NCI-H526 (cell line): ENCODE results near the gene MRGPRF.
A peak's percentile ranks its signal among the peaks of the same experiment; 100 is the strongest.
"Not testable (repeated sequence)": the region's sequence is repeated elsewhere in the genome, so short reads cannot be mapped to it uniquely, and the experiment has no call there.

ENCODE experiments used
- DNase-seq, 2 experiments: peaks; one replicate each; lab custom pipeline; 2025; lab: John Stamatoyannopoulos, UW

The MRGPRF gene

GRCh38 chr11:69002570-69003231, 10.3 kb downstream of the MRGPRF start:
- DNase-seq, result no peak

- DNase-seq, result no peak
These were observed 10.9 kb downstream of the MRGPRF start for GRCh38 chr11:69002110-69002569.

- no peak for DNase-seq
These were observed 11.6 kb downstream of the MRGPRF start for GRCh38 chr11:69001243-69002081.

- no peak for DNase-seq
These were observed 12.2 kb downstream of the MRGPRF start for GRCh38 chr11:69000831-69001242.

- no peak for DNase-seq
These were observed 12.7 kb downstream of the MRGPRF start for GRCh38 chr11:69000391-69000790.

- DNase-seq, result not testable (repeated sequence)
These were observed 13.2 kb downstream of the MRGPRF start for GRCh38 chr11:68999748-69000355.

GRCh38 chr11:68999093-68999747, 13.8 kb downstream of the MRGPRF start:
- no peak for DNase-seq

- DNase-seq, result peak in 1 of 2 experiments; percentile 50
These were observed 14.6 kb downstream of the MRGPRF start for GRCh38 chr11:68998390-68998911.

- no peak for DNase-seq
These were observed 15.1 kb downstream of the MRGPRF start for GRCh38 chr11:68997995-68998348.

GRCh38 chr11:68997124-68997994, 15.7 kb downstream of the MRGPRF start:
- DNase-seq, result no peak

GRCh38 chr11:68996376-68997123, 16.5 kb downstream of the MRGPRF start:
- no peak for DNase-seq

GRCh38 chr11:68994894-68995285, 18.2 kb downstream of the MRGPRF start:
- DNase-seq, result no peak

GRCh38 chr11:68994161-68994893, 18.7 kb downstream of the MRGPRF start:
- no peak for DNase-seq

GRCh38 chr11:68993546-68993945, 19.5 kb downstream of the MRGPRF start:
- DNase-seq, result no peak

GRCh38 chr11:68992743-68993255, 20.2 kb downstream of the MRGPRF start:
- no peak for DNase-seq

GRCh38 chr11:68990995-68991780, 21.9 kb downstream of the MRGPRF start:
- no peak for DNase-seq

- DNase-seq, result no peak
These were observed 23.0 kb downstream of the MRGPRF start for GRCh38 chr11:68989936-68990606.

GRCh38 chr11:68988491-68988890, 24.6 kb downstream of the MRGPRF start:
- no peak for DNase-seq
